GM18870 (cell line): Measurements from ENCODE around the gene JAZF1.

Experiments
- ATAC-seq: cut with Tn5 transposase; IDR thresholded peaks from one replicate; pipeline ENCODE4 v1.9.1; 2021; ENCODE audit warnings: moderate library complexity; ENCODE audit not compliant: unreplicated experiment

The JAZF1 gene

DNA sequence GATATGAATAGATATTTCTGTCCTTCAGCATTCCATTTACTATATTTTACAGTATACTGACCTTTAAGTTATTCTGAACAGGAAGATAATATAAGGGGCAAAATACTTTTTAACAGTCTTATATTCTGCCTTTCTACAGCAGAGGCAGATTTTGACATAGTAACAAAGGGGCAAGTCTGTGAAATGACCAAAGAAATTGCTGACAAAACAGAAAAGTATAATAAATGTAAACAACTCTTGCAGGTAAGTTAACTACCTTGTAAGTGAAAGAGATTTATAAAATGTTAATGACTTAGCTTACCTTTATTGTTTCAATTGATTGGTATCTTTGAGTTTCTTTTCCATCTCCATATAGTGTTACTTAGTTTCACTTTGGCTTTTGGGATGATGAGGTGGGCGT lies 384.6 kb downstream of the JAZF1 start:
- no peak for ATAC-seq

DNA sequence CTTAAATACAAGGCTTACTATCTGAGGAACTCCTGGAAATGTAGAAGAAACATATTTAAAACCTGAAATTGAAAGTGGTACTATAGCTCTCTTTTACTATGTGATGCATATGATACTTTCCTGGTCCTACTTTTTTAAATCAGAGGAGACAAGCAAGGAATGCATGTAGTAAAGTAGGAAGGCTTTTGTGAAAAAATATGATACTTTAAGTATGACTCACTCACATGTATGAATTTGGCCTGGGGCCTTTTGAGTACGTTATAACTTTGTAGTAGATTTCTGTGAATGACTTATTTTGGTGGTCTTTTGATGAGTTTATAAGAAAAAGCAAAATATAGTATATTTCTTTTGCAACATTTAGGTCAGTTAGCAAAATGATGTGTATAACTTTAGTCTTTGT lies 386.8 kb downstream of the JAZF1 start:
- no peak for ATAC-seq

DNA sequence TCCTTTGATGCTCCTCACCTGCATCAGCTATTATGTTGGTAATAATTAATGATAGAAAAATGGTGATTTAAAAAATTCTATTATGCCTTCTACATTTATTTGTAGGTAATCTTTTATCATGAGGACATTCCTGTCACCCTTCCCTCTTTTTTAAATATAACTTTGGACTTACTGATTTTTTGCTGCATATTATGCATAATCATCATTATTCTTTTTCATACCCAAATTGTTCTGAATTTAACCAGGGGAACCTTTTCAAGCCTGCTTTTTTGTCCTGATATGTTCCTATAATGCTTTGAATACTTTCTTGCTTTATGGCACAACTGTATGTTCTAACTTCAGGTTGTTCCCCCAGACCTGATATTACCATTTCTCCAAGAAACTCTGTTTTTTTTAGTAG lies 392.2 kb downstream of the JAZF1 start:
- no peak for ATAC-seq

DNA sequence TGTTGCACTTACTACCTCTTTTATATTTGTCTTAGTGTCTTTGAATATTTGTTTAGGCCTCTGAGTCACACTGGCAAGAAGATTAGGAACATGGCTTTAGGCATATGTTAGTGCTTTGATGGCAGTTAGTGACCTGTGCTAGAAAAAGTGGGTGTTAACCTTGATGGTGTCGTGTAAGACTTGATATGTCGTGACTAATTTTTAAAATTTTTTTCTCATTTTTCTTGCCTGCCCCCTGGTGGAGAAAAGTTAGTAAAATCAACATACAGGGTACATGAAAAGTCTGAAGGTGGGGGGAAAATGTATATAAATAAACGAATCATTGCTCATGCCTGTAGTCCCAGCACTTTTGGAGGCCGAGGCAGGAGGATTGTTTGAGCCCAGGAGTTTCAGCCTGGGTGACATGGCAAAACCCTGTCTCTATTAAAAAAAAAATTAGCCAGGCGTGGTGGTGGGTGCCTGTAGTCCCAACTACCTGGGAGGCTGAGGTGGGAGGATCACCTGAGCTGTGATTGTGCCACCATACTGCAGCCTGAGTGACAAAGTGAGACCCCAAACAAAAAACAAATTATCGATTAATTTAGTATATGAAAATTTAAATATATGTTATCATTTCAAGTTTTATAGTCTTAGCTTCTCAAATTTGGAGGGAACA lies 396.1 kb downstream of the JAZF1 start:
- ATAC-seq: no peak

DNA sequence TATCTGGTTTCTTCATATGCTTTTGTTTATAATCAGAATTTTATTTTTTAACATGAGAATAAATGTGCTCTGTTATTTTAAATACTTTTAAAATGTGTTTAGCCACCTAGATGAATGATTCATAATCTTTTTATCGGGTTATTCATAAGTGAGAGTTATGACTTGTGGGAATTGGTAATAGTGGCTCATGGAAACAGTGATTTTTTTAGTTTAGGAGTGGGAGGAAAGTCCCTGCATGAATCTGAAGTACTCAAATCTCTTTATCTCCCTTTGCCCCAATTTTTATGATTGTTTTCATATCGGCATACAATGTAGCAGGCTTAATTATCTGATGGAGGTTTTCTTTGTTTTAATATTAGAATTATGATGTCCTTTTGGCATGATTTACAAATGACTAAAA lies 397.7 kb downstream of the JAZF1 start:
- no peak for ATAC-seq

DNA sequence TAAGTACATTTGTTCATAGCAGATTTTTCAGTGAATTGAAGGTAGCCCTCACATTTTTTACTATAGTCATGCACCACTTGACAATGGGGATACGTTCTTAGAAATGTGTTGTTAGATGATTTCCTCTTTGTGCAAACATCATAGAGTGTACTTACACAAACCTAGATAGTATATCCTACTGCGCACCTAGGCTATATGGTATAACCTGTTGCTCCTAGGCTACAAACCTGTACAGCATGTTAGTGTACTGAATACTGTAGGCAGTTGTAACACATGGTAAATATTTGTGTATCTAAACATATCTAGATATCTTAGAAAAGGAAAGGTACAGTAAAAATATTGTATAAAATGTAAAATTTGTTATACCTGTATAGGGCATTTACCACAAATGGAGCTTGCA lies 399.4 kb downstream of the JAZF1 start:
- ATAC-seq: no peak
